ENCODE results near the gene LRIG2. TPM values are rescaled to one million over a fixed set of nuclear protein-coding genes. Genes with fewer than 3 reads are reported as not detected.

The LRIG2 gene
- total and polyA plus RNA-seq, 2 of the 4 experiments (the other 2 are of a cell fraction): 4.3 to 9.0 TPM

DNA sequence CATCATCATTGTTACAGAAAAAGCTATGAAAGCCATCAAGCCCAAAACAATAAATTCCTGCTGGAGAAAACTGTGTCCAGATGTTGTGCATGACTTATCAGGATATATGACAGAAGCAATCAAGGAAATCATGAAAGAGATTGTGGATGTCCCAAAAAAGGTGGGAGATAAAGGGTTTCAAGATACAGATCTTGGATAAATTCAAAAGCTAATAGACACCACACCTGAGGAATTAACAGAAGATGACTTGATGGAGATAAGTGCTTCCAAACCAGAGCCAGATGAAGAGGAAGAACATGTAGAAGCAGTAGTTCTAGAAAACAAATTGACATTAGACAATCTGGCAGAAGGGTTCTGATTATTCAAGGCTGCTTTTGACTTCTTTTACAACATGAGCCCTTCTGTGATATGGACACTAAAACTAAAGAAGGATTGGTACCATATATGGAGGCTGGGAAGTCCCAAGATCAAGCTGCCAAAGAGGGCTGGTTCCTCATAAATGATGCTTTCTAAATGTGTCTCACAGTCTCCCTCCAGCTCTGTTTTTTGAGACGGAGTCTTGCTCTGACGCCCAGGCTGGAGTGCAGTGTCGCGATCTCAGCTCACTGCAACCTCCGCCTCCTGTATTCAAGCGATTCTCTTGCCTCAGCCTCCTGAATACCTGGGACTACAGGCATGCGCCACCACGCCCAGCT, 32.1 kb upstream of the LRIG2 start:
- no peak overlapping the region for H2AK9ac ChIP-seq (replicated peaks; ENCODE audit: low read depth, low read length, poor library complexity)
- no peak overlapping the region for H4K91ac ChIP-seq (ENCODE audit: insufficient read depth, low read depth, low read length)
- dilution Hi-C loops (cut with HindIII; ENCODE audit: low sequenced_read_pairs, unreplicated experiment): no loop called here
- no peak for DNase-seq
- no peak overlapping the region for H2BK20ac ChIP-seq (ENCODE audit: low read depth, low read length)
- no peak overlapping the region for H3K9ac ChIP-seq (ENCODE audit: low read depth, low read length)
- H3K23ac ChIP-seq (ENCODE audit: low read depth, low read length): no peak overlapping the region
- in situ Hi-C loops (cut with MboI; ENCODE audit: low sequenced_read_pairs): loop anchor here (5.0 to 10.0 kb wide), 3 partner anchors 159 to 316 kb away; no protein-coding TSS in a partner anchor
- no peak overlapping the region for H2BK15ac ChIP-seq (ENCODE audit: low read depth, low read length)
- H4K20me1 ChIP-seq (ENCODE audit: insufficient read depth, low read length): no peaks in the 10 kb centered on the region
- WGBS, 2 experiments (ENCODE audit: extremely low coverage in 2 of 2, insufficient read length in 1 of 2): 97% methylated on average over 8 of the region's 8 CpGs; no CpG with 5 or more reads in 1 of the 2 experiments
- H2BK5ac ChIP-seq (ENCODE audit: low read depth, low read length, poor library complexity, severe bottlenecking): no peak overlapping the region
- no TSS peak for BruUV-seq (replicated peaks)
- peaks cover 10% of the 10 kb centered on the region for H3K4me1 ChIP-seq (ENCODE audit: control insufficient read depth, insufficient read depth, low read length)
- no peak overlapping the region for H3K4me2 ChIP-seq (ENCODE audit: low read depth, low read length)
- H3K14ac ChIP-seq (replicated peaks; ENCODE audit: low read depth, low read length): no peak overlapping the region
- H3K18ac ChIP-seq (ENCODE audit: low read depth, low read length): no peak overlapping the region
- no peaks in the 10 kb centered on the region for H3K9me3 ChIP-seq (ENCODE audit: control insufficient read depth, insufficient read depth, low read length)
- intact Hi-C loops (cut with micrococcal nuclease): no loop called here
- no peak for ATAC-seq (ENCODE audit: low read depth)
- H3K9me1 ChIP-seq (ENCODE audit: insufficient read depth, low read length): peaks cover 9% of the 10 kb centered on the region; the same call in 1 of the 2 replicates
- ChIA-PET POLR2A (ENCODE audit: unreplicated experiment) (no interaction called here), CTCF (interaction anchor here (1.3 to 2.5 kb wide), 2 partner anchors 85 to 87 kb away, joined by 4 to 13 read pairs; partner anchors contain the start of gene SLC16A1)
- no peak overlapping the region for H3K56ac ChIP-seq (ENCODE audit: extremely low read depth, insufficient read depth, low read length)
- no peak overlapping the region for H3K4me3 ChIP-seq (ENCODE audit: insufficient read depth, low read depth, low read length)
- no peak overlapping the region for H3K4ac ChIP-seq (ENCODE audit: low read depth, low read length)
- no peak overlapping the region for H2AFZ ChIP-seq (replicated peaks; ENCODE audit: low read length, poor library complexity)
- H2AK5ac ChIP-seq (ENCODE audit: low read depth, low read length): no peak overlapping the region
- H4K8ac ChIP-seq (ENCODE audit: low read depth in 2 of 2, low read length in 2 of 2): no peak overlapping the region
- no peaks in the 10 kb centered on the region for H3K79me1 ChIP-seq (ENCODE audit: low read depth in 1 of 2, low read length in 2 of 2)
- TF ChIP-seq, protein P1, sequence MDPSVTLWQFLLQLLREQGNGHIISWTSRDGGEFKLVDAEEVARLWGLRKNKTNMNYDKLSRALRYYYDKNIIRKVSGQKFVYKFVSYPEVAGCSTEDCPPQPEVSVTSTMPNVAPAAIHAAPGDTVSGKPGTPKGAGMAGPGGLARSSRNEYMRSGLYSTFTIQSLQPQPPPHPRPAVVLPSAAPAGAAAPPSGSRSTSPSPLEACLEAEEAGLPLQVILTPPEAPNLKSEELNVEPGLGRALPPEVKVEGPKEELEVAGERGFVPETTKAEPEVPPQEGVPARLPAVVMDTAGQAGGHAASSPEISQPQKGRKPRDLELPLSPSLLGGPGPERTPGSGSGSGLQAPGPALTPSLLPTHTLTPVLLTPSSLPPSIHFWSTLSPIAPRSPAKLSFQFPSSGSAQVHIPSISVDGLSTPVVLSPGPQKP (IDR thresholded peaks at IDR 0.05; ENCODE audit: borderline replicate concordance, low read depth, low read length): no peak
- TF ChIP-seq RAD21 (IDR thresholded peaks at IDR 0.05; ENCODE audit: low read length) (no peak), CEBPB (IDR thresholded peaks at IDR 0.05; ENCODE audit: low read depth, low read length) (no peak), RFX5 (IDR thresholded peaks at IDR 0.05; ENCODE audit: low read depth, low read length) (no peak), MXI1 (IDR thresholded peaks at IDR 0.05; ENCODE audit: borderline replicate concordance, low read depth, low read length) (no peak), BHLHE40 (IDR thresholded peaks at IDR 0.05; ENCODE audit: low read depth, low read length) (no peak), SMC3 (IDR thresholded peaks at IDR 0.05; ENCODE audit: low read depth, low read length) (no peak), POLR2A (IDR thresholded peaks at IDR 0.05; ENCODE audit: low read depth, low read length) (no peak), CHD1 (IDR thresholded peaks at IDR 0.05; ENCODE audit: low read depth, low read length) (no peak), MAZ (IDR thresholded peaks at IDR 0.05; ENCODE audit: borderline replicate concordance, low read depth, low read length) (no peak), FOS (IDR thresholded peaks at IDR 0.05; ENCODE audit: low read depth, low read length) (no peak), RCOR1 (IDR thresholded peaks at IDR 0.05; ENCODE audit: insufficient replicate concordance, low read length) (no peak), NFE2L2 (IDR thresholded peaks at IDR 0.05; ENCODE audit: low read depth, low read length) (no peak), MAFK (IDR thresholded peaks at IDR 0.05; ENCODE audit: low read depth, low read length) (no peak)
- TF ChIP-seq, protein P2, sequence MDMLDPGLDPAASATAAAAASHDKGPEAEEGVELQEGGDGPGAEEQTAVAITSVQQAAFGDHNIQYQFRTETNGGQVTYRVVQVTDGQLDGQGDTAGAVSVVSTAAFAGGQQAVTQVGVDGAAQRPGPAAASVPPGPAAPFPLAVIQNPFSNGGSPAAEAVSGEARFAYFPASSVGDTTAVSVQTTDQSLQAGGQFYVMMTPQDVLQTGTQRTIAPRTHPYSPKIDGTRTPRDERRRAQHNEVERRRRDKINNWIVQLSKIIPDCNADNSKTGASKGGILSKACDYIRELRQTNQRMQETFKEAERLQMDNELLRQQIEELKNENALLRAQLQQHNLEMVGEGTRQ (IDR thresholded peaks at IDR 0.05; ENCODE audit: low read depth, low read length): no peak
- TF ChIP-seq, protein P3, sequence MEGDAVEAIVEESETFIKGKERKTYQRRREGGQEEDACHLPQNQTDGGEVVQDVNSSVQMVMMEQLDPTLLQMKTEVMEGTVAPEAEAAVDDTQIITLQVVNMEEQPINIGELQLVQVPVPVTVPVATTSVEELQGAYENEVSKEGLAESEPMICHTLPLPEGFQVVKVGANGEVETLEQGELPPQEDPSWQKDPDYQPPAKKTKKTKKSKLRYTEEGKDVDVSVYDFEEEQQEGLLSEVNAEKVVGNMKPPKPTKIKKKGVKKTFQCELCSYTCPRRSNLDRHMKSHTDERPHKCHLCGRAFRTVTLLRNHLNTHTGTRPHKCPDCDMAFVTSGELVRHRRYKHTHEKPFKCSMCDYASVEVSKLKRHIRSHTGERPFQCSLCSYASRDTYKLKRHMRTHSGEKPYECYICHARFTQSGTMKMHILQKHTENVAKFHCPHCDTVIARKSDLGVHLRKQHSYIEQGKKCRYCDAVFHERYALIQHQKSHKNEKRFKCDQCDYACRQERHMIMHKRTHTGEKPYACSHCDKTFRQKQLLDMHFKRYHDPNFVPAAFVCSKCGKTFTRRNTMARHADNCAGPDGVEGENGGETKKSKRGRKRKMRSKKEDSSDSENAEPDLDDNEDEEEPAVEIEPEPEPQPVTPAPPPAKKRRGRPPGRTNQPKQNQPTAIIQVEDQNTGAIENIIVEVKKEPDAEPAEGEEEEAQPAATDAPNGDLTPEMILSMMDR (conservative IDR thresholded peaks at IDR 0.05; ENCODE audit: low read depth, low read length): no peak
- H4K5ac ChIP-seq (ENCODE audit: low read depth, low read length): no peak overlapping the region
- H3K27ac ChIP-seq (ENCODE audit: insufficient read depth, low read length): no peak overlapping the region
- H3K27me3 ChIP-seq (ENCODE audit: control insufficient read depth, insufficient read depth, low read length): no peaks in the 10 kb centered on the region
- no peaks in the 10 kb centered on the region for H3K36me3 ChIP-seq (ENCODE audit: control insufficient read depth, insufficient read depth, low read length)
- H2BK120ac ChIP-seq (ENCODE audit: low read depth, low read length): no peak overlapping the region

All from IMR-90 (cell line).